Measurements from ENCODE around the gene UBQLN1. TPM values are rescaled to one million over a fixed set of nuclear protein-coding genes. Genes with fewer than 3 reads are reported as not detected.
"Not testable (repeated sequence)": the region's sequence is repeated elsewhere in the genome, so short reads cannot be mapped to it uniquely, and the experiment has no call there.

UBQLN1 gene
- total RNA-seq, 1 experiment from 2014 or later, result 126 TPM

DNA sequence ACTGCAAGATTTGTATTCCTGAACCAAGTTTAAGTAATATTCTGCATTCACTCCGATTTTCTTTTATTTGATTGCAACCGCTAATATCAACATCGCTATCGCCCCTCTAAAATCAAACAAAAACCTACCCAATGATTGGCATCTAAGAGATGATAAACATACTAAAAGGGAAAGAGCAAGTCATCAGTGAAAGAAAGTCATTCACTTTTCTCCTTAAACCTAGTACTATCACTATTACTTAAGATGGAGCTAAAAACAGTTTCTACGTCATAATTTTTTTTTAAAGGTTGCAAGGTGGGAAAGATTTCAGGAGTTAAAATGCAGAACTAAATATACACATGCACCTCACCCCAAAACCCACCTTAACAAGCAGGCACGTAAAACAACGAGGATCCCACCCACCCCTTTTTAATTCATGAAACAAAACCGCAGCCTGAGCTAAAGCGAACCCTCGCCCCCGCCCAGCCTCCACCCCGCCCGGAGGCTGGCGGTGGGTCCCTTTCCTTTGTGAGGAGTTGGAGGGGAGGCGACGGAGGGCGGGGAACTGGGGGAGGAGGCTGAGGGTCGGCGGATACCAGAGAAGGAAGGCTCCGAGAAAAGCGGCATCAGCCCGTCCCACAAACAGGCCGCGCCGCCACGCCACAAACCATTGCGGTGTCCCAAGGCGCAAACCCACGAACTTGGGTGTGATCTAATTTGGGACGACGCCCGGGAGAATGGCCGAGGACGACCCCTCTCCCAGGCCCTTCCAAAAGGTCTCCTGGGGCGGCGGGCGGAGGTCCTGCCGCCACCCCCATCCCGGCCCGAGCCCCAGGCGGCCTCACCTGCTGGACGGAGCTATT lies 861 bp downstream of the UBQLN1 start:
- Histone ChIP-seq H3K36me3 (replicated peaks; ENCODE audit: control insufficient read depth, insufficient read depth, low read length) (no peaks in the 10 kb centered on the region; the same call in 1 of the 2 replicates), H3K27me3 (ENCODE audit: control insufficient read depth, insufficient read depth, low read length) (no peaks in the 10 kb centered on the region), H3K4me3 (ENCODE audit: insufficient read depth, low read depth, low read length) (peak overlapping the region; percentile 100)
- peak; percentile 88 for DNase-seq

DNA sequence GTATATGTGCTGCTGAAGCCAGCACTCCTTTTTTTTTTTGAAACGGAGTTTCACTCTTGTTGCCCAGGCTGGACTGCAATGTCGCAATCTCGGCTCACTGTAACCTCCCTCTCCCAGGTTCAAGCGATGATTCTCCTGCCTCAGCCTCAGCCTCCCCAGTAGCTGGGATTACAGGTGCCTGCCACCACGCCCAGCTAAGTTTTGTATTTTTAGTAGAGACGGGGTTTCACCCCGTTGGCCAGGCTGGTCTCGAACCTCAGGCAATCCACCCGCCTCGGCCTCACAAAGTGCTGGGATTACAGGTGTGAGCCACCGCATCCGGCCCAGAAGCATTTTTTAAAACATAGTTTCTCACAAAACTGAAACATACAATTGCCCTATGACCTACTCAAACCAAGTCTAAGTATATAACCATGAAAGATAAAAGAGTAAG lies 2.5 kb downstream of the UBQLN1 start:
- not testable (repeated sequence) for DNase-seq; H3K27me3 ChIP-seq (ENCODE audit: control insufficient read depth, insufficient read depth, low read length); H3K4me3 ChIP-seq (ENCODE audit: insufficient read depth, low read depth, low read length); H3K36me3 ChIP-seq (replicated peaks; ENCODE audit: control insufficient read depth, insufficient read depth, low read length)

DNA sequence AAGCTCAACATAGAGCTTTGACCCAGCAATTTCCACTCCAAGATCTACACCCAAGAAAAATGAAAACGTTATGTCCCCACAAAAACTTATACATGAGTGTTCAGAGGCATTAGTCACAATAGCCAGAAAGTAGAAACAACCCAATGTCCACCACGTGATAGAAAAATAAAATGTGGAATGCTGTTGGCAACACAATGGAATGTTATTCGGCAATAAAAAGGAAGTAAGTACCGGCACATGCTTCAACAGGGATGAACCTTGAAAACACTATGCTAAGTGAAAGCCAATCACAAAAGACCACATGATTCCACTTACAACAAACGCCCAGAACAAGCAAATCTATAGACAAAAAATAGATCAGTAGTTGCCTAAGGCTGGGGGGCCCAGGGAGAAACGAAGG lies 6.0 kb downstream of the UBQLN1 start:
- DNase-seq, result no peak
- no peaks in the 10 kb centered on the region; the same call in 1 of the 2 replicates for H3K36me3 ChIP-seq (replicated peaks; ENCODE audit: control insufficient read depth, insufficient read depth, low read length)
- no peak overlapping the region for H3K4me3 ChIP-seq (ENCODE audit: insufficient read depth, low read depth, low read length)
- H3K27me3 ChIP-seq (ENCODE audit: control insufficient read depth, insufficient read depth, low read length), result no peaks in the 10 kb centered on the region

DNA sequence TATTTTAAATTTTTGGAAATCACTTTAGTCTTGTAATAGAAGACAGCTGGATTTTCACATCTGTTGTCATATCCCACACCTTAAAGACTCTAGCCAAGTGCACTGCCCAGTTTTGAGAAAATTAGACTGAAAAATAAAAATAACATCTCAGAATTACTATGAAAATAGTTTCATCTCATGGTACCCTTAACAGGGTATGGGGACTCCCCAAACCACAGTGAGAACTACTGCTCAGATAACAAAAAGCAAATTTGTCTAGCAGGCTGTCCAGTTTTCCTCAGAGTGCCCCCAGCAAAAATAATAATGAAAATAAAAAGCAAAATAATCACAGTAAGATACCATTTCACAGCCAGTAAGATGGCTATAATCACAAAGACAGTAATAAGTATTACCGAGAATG lies 6.5 kb downstream of the UBQLN1 start:
- DNase-seq, result no peak
- no peaks in the 10 kb centered on the region for H3K27me3 ChIP-seq (ENCODE audit: control insufficient read depth, insufficient read depth, low read length)
- H3K4me3 ChIP-seq (ENCODE audit: insufficient read depth, low read depth, low read length), result no peak overlapping the region

DNA sequence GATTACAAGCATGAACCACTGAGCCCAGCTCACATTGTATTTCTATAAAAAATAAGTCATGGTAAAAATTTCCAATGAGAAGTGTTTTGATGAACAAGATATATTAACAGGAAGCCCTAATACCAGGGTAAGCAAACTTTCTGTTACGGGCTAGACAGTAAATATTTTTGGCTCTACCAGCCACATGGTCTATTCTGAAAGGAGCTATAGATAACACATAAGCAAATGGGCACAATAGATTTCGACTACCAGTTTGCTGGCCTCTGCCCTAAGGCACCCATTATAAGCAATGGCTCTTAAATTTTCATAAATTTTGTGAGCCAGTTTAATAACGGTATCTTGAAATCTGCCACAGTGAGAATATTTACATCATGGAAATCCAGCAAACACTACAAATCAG lies 8.1 kb downstream of the UBQLN1 start:
- no peaks in the 10 kb centered on the region for H3K27me3 ChIP-seq (ENCODE audit: control insufficient read depth, insufficient read depth, low read length)
- no peaks in the 10 kb centered on the region for H3K36me3 ChIP-seq (replicated peaks; ENCODE audit: control insufficient read depth, insufficient read depth, low read length)
- no peak overlapping the region for H3K4me3 ChIP-seq (ENCODE audit: insufficient read depth, low read depth, low read length)
- DNase-seq, result no peak

More for the DNA sequence above, 6.5 kb downstream of the UBQLN1 start:
- no peaks in the 10 kb centered on the region; the same call in 1 of the 2 replicates for H3K36me3 ChIP-seq (replicated peaks; ENCODE audit: control insufficient read depth, insufficient read depth, low read length)

DNA sequence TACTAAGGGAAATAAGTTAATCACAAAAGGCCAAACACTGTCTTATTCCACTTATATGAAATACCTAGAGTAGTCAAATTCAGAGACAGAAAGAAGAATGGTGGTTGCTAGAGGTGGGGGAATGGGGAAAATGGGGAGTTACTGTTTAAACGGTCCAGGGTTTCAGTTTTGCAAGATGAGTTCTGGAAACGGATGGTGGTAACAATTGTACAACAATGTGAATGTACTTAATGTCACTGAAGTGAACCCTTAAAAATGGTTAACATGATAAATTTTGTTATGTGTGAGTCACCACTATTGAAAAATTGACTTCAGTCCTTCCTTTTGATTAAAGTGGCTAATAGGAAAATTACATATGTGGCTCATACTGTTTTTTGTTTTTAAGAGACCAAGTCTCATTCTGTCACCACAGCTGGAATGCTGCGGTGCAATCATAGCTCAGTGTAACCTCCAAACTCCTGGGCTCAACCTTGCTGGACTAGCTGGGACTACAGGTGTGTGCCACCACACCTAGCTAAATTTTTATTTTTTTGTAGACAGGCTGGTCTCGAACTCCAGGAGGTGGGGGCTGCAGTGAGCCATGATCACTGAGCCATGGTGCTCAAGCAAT lies 8.7 kb downstream of the UBQLN1 start:
- Histone ChIP-seq H3K4me3 (ENCODE audit: insufficient read depth, low read depth, low read length) (no peak overlapping the region), H3K36me3 (replicated peaks; ENCODE audit: control insufficient read depth, insufficient read depth, low read length) (no peaks in the 10 kb centered on the region), H3K27me3 (ENCODE audit: control insufficient read depth, insufficient read depth, low read length) (no peaks in the 10 kb centered on the region)
- DNase-seq, result no peak

DNA sequence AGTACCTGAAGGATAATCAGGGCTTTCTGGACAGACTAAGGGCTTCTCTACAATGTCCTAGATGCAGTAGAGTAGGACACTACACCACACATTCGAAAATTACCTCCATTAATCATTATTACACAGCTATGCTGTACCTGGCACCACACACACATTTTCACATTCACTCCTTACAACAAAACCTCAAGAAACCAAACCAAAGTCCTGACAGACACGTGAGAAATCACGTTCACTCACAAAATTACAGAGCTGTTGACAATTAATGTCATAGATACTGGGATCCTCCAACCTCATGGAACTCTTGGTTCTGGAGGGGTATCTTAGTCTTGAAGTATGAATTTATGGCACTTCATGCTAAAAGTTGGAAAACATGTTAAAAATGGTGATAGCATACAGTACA lies 16.3 kb downstream of the UBQLN1 start:
- Histone ChIP-seq H3K36me3 (replicated peaks; ENCODE audit: control insufficient read depth, insufficient read depth, low read length) (no peaks in the 10 kb centered on the region), H3K27me3 (ENCODE audit: control insufficient read depth, insufficient read depth, low read length) (no peaks in the 10 kb centered on the region), H3K4me3 (ENCODE audit: insufficient read depth, low read depth, low read length) (no peak overlapping the region)
- no peak for DNase-seq

DNA sequence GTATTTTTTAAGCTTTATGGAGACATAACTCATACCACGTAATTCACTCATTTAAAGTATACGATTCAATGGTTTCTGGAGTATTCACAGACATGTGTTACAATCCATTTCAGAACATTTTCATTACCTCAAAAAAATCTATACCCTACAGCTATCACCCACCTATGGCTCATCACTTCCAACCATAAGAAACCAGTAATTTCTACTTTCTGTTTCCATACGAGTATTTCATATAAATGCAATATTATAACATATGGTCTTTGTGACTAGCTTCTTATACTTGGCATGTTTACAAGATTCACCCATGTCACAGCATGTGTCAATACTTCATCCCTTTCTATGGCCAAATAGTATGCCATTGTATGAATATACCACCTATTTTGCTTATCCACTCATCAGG lies 18.8 kb downstream of the UBQLN1 start:
- Histone ChIP-seq H3K4me3 (ENCODE audit: insufficient read depth, low read depth, low read length) (no peak overlapping the region), H3K36me3 (replicated peaks; ENCODE audit: control insufficient read depth, insufficient read depth, low read length) (no peaks in the 10 kb centered on the region), H3K27me3 (ENCODE audit: control insufficient read depth, insufficient read depth, low read length) (no peaks in the 10 kb centered on the region)
- DNase-seq, result no peak

DNA sequence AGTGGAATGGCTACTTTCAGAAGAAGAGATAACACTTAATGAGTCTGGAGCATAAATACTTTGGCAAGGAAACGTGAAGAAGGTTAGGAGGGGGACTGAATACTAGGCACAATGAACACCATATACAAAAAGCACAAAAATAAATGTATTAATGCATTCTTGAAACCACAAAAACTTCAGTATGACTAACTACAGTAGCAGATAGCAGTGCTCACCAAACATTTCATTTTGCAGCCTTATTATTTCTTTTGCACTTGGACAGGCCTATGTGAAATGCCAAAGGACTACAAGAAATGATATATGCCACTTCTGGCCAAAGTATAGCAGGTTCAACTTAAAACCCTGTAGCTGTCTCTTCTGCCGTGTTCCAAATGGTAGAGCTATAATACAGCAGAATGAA lies 26.3 kb downstream of the UBQLN1 start:
- Histone ChIP-seq H3K36me3 (replicated peaks; ENCODE audit: control insufficient read depth, insufficient read depth, low read length) (peaks cover 6% of the 10 kb centered on the region), H3K27me3 (ENCODE audit: control insufficient read depth, insufficient read depth, low read length) (no peaks in the 10 kb centered on the region), H3K4me3 (ENCODE audit: insufficient read depth, low read depth, low read length) (no peak overlapping the region)
- no peak for DNase-seq

DNA sequence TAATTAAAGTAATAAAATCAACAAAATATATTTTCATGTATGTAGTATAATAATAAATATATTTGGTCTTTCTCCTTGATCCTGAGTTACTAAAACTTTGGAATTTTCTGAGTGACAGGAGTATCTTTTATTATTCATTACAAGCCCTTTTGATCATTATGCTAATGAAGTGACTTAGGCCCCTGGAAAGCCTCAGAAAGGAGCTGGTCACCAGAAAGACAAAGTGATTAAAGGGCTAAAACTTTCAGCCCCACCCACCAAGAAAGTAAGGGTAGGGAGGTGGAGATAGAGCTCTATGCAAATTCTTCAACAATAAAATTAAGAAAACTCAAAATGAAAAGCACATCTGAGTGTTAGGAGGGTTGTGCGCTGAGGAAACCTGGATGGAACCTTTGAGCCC lies 27.5 kb downstream of the UBQLN1 start:
- DNase-seq, result peak; percentile 35
- peaks cover 7% of the 10 kb centered on the region for H3K36me3 ChIP-seq (replicated peaks; ENCODE audit: control insufficient read depth, insufficient read depth, low read length)
- H3K27me3 ChIP-seq (ENCODE audit: control insufficient read depth, insufficient read depth, low read length), result no peaks in the 10 kb centered on the region
- H3K4me3 ChIP-seq (ENCODE audit: insufficient read depth, low read depth, low read length), result no peak overlapping the region

DNA sequence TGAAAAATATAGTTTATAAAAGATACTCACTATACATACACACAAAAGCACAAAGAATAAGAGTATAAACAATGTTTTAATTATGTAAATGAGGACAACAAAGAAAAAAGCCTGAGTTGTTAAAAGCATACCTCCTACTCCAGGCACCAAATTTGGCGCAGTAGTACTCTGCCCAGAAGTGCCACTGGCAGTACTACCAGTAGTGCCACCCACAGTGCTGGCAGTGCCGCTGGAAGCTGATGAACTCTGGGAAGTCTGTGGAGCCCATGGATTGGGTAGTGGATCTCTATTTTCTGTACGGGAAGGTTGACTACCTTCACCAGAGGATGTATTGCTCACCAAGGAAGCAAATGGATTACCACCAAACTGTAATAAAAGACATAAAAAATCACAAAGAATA lies 30.2 kb downstream of the UBQLN1 start:
- no peak for DNase-seq
- H3K36me3 ChIP-seq (replicated peaks; ENCODE audit: control insufficient read depth, insufficient read depth, low read length), result peaks cover 11% of the 10 kb centered on the region
- H3K27me3 ChIP-seq (ENCODE audit: control insufficient read depth, insufficient read depth, low read length), result no peaks in the 10 kb centered on the region
- no peak overlapping the region for H3K4me3 ChIP-seq (ENCODE audit: insufficient read depth, low read depth, low read length)

DNA sequence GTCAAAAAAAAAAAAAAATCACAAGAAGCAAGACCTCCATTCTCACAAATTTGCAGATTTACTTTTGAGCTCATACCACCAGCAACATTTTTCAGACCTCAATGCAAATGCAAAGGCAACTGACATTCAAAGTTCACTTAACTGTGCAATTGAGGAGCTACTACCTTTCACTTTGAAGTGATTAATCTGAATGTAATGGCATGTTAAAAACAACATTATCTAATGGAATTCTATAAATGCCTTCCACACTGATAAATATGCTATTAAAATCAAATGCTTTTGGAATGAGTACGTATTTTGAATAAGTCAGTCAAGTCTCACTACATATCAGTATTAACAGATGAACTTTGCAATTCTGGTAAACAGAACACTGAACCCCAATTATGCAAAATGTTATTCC lies 32.3 kb downstream of the UBQLN1 start:
- no peak for DNase-seq
- peaks cover 11% of the 10 kb centered on the region for H3K36me3 ChIP-seq (replicated peaks; ENCODE audit: control insufficient read depth, insufficient read depth, low read length)
- H3K27me3 ChIP-seq (ENCODE audit: control insufficient read depth, insufficient read depth, low read length), result no peaks in the 10 kb centered on the region
- no peak overlapping the region for H3K4me3 ChIP-seq (ENCODE audit: insufficient read depth, low read depth, low read length)

DNA sequence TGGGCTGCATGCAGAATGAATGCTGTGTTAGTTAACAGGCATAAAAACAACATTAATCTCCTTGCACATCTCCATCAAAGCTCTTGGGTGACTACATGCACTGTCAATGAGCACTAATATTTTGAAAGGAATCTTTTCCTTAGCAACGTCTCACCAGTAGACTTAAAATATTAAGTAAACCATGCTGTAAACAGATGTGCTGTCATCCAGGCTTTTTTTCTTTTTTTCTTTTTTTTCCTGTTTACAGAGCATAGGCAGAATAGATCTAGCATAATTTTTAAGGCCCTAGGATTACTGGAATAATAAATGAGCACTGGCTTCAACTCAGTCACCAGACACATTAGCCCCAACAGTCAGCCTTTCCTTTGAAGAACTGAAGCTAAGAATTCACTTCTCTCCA lies 36.3 kb downstream of the UBQLN1 start:
- Histone ChIP-seq H3K36me3 (replicated peaks; ENCODE audit: control insufficient read depth, insufficient read depth, low read length) (peaks cover 9% of the 10 kb centered on the region), H3K27me3 (ENCODE audit: control insufficient read depth, insufficient read depth, low read length) (no peaks in the 10 kb centered on the region), H3K4me3 (ENCODE audit: insufficient read depth, low read depth, low read length) (no peak overlapping the region)
- DNase-seq, result no peak

DNA sequence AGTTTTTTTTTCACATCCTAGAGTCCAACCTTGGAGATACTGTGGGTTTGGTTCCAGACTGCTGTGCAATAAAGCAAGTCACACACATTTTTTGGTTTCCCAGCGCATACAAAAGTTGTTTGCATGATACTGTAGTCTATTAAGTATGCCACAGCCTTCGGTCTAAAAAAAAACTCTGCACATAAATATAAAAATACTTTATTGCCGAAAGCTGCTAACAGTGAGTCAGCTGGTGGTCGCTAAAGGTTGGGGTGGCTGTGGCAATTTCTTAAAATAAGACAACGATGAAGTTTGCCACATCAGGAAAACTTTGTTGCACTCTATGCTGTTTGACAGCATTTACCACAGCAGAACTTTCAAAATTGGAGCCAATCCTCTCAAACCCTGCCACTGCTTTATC lies 37.4 kb downstream of the UBQLN1 start:
- no peak for DNase-seq
- no peaks in the 10 kb centered on the region for H3K27me3 ChIP-seq (ENCODE audit: control insufficient read depth, insufficient read depth, low read length)
- H3K4me3 ChIP-seq (ENCODE audit: insufficient read depth, low read depth, low read length), result no peak overlapping the region
- H3K36me3 ChIP-seq (replicated peaks; ENCODE audit: control insufficient read depth, insufficient read depth, low read length), result peaks cover 10% of the 10 kb centered on the region

DNA sequence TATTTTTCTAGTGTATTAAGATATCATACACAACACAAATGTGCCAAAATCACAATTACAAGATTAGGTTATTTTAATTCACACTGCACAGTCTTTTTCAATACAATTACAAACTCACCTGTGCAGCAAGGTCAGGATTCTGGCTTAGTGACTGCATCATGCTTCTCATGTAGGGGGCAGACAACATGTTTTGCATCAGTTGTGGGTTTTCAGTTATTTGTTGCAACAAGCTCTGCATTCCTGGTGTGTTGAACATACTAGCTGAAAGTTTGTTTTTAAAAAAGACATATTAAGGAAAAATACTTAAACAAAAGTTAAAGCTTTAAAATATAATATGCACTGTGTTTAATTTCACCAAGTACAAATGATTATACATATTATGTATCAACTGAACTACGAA lies 38.7 kb downstream of the UBQLN1 start:
- peaks cover 10% of the 10 kb centered on the region for H3K36me3 ChIP-seq (replicated peaks; ENCODE audit: control insufficient read depth, insufficient read depth, low read length)
- DNase-seq, result no peak
- no peak overlapping the region for H3K4me3 ChIP-seq (ENCODE audit: insufficient read depth, low read depth, low read length)

More for the DNA sequence above, 38.7 kb downstream of the UBQLN1 start:
- H3K27me3 ChIP-seq (ENCODE audit: control insufficient read depth, insufficient read depth, low read length), result no peaks in the 10 kb centered on the region

Data from H7 (cell line).